Peyer's patch (tissue), 4 donors: Measurements from ENCODE around the gene MACROD2. TPM values are rescaled to one million over a fixed set of nuclear protein-coding genes. Genes with fewer than 3 reads are reported as not detected.

Experiments
- DNase-seq, 3 donors: peaks; one replicate each; pipeline ENCODE4 v3.0.0-alpha.2; 2017 to 2019
- H3K27ac ChIP-seq, 4 donors: fragments of 200-600 bp; sonication (generic); one replicate each; pipeline ENCODE4 v1.5.1; 2016 to 2019
- H3K27me3 ChIP-seq, 2 donors: fragments of 200-600 bp; sonication (generic); one replicate each; pipeline ENCODE4 v1.5.1; 2019
- H3K36me3 ChIP-seq, 3 donors: fragments of 200-600 bp; sonication (generic); one replicate each; pipeline ENCODE4 v1.5.1; 2016 to 2019
- H3K4me1 ChIP-seq, 4 donors: fragments of 200-600 bp; sonication (generic); one replicate each; pipeline ENCODE4 v1.5.1; 2016 to 2019
- H3K4me3 ChIP-seq, 4 donors: fragments of 200-600 bp; sonication (generic); 1 replicate in 3 of 4; 2 replicates in 1 of 4; pipeline ENCODE4 v1.5.1; 2016 to 2019; ENCODE audit warnings: mild to moderate bottlenecking in 1 of 4
- H3K9me3 ChIP-seq, 4 donors: fragments of 200-600 bp; sonication (generic); one replicate each; pipeline ENCODE4 v1.5.1; 2016 to 2019; ENCODE audit warnings: mild to moderate bottlenecking in 1 of 4
- POLR2A ChIP-seq, 2 donors: fragments of 450-650 bp; IDR thresholded peaks; one replicate each; pipeline ENCODE4 v1.5.1; 2017; ENCODE audit warnings: antibody characterized with exemption in 2 of 2, mild to moderate bottlenecking in 2 of 2, moderate library complexity in 2 of 2
- total RNA-seq, 4 donors: library from RNA; depleted of rRNA; stranded (reverse); fragments of >200 nt; gene quantifications; one replicate each; pipeline ENCODE4 v1.1.0, GENCODE V29; 2016
- TF ChIP-seq, protein P1 (sequence below), 6 experiments: fragments of 450-650 bp in 4 of 6; fragments of 200-600 bp in 2 of 6; sonication (generic) in 1 of 6; IDR thresholded peaks; one replicate each; pipeline ENCODE4 v1.5.1; 2017 to 2019; ENCODE audit warnings: antibody characterized with exemption in 6 of 6, mild to moderate bottlenecking in 3 of 6, moderate library complexity in 1 of 6

Gene MACROD2
- total RNA-seq, 4 donors from 2014 or later: 2.5 to 10.7 (median 6.5) TPM

DNA sequence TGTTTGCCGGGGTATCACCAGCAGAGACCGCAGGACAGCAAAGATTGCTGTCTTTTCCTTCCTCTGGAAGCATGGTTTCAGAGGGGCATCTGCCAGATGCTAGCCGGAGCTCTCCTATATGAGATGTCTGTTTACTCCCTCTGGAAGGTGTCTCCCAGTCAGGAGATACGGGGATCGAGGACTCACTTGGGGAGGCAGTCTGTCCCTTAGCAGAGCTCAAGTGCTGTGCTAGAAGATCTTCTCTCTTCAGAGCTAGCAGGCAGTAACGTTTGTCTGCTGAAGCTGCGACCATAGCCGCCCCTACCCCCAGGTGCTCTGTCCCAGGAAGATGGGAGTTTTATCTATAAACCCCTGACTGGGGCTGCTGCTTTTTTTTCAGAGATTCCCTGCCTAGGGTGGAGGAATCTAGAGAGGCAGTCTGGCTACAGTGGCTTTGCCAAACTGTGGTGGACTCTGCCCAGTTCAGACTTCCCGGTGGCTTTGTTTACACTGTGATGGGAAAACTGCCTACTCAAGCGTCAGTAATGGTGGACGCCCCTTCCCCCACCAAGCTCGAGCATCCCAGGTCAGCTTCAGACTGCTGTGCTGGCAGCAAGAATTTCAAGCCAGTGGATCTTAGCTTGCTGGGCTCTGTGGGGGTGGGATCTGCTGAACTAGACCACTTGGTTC, 475.0 kb downstream of the MACROD2 start:
- Histone ChIP-seq H3K27ac (no peak overlapping the region), H3K36me3 (no peaks in the 10 kb centered on the region), H3K9me3 (no peaks in the 10 kb centered on the region), H3K4me1 (no peaks in the 10 kb centered on the region), H3K4me3 (no peak overlapping the region), H3K27me3 (no peaks in the 10 kb centered on the region)
- TF ChIP-seq, protein P1, sequence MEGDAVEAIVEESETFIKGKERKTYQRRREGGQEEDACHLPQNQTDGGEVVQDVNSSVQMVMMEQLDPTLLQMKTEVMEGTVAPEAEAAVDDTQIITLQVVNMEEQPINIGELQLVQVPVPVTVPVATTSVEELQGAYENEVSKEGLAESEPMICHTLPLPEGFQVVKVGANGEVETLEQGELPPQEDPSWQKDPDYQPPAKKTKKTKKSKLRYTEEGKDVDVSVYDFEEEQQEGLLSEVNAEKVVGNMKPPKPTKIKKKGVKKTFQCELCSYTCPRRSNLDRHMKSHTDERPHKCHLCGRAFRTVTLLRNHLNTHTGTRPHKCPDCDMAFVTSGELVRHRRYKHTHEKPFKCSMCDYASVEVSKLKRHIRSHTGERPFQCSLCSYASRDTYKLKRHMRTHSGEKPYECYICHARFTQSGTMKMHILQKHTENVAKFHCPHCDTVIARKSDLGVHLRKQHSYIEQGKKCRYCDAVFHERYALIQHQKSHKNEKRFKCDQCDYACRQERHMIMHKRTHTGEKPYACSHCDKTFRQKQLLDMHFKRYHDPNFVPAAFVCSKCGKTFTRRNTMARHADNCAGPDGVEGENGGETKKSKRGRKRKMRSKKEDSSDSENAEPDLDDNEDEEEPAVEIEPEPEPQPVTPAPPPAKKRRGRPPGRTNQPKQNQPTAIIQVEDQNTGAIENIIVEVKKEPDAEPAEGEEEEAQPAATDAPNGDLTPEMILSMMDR (IDR thresholded peaks at IDR 0.05): no peak
- no peak for TF ChIP-seq POLR2A (IDR thresholded peaks at IDR 0.05)
- DNase-seq: peak in 2 of 3 donors; percentile 53

DNA sequence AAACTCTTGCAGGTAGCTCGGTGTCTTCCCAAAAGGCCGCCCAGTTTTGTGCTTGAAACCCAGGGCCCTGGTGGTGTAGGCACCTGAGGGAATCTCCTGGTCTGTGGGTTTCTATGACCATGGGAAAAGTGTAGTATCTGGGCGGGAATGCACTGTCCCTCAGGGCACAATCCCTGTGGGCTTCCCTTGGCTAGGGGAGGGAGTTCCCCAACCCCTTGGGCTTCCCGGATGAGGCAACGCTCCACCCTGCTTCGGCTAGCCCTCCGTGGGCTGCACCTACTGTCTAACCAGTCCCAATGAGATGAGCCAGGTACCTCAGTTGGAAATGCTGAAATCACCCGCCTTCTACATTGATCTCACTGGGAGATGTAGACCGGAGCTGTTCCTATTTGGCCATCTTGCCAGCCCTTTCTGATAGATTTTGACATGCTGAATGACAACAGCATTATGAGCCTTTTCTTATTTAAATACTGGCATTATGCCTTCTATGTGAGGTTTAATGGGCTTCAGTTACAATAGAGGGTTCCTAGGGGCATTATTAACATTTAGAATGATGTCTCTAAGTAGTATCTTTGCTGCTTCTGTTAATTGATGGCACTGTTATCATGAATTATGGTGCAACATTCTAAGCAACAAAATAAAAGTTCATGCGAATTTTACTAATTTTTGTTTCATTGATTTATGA, 475.8 kb downstream of the MACROD2 start:
- no peak for TF ChIP-seq POLR2A (IDR thresholded peaks at IDR 0.05)
- TF ChIP-seq, protein P1 (IDR thresholded peaks at IDR 0.05): no peak
- no peak for DNase-seq
- Histone ChIP-seq H3K27ac (no peak overlapping the region), H3K36me3 (no peaks in the 10 kb centered on the region), H3K9me3 (no peaks in the 10 kb centered on the region), H3K27me3 (no peaks in the 10 kb centered on the region), H3K4me1 (no peaks in the 10 kb centered on the region), H3K4me3 (no peak overlapping the region)

DNA sequence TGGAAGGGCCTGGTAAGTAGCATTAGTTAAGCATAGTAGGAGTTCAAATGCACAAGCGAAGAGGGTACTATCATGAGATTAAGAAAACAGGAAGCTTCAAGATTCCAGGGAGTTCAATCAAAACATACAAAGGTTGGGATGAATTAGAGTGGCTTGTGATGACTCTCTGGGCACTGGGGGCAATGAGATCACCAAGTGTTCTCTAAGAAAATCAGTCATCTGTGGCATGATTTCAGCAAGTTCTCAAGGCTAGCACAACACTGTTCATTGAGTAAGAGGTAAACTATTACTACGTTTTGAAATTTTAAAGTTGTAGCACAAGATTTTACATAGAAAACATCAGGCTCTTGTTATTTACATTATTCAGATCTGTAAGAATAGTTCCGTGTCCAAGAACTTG, 481.8 kb downstream of the MACROD2 start:
- no peaks in the 10 kb centered on the region for H3K9me3 ChIP-seq
- no peaks in the 10 kb centered on the region for H3K4me1 ChIP-seq
- no peak for DNase-seq
- no peak overlapping the region for H3K27ac ChIP-seq
- H3K27me3 ChIP-seq: no peaks in the 10 kb centered on the region
- TF ChIP-seq, protein P1 (IDR thresholded peaks at IDR 0.05): no peak
- TF ChIP-seq POLR2A (IDR thresholded peaks at IDR 0.05): no peak
- no peaks in the 10 kb centered on the region for H3K36me3 ChIP-seq
- H3K4me3 ChIP-seq: no peak overlapping the region

DNA sequence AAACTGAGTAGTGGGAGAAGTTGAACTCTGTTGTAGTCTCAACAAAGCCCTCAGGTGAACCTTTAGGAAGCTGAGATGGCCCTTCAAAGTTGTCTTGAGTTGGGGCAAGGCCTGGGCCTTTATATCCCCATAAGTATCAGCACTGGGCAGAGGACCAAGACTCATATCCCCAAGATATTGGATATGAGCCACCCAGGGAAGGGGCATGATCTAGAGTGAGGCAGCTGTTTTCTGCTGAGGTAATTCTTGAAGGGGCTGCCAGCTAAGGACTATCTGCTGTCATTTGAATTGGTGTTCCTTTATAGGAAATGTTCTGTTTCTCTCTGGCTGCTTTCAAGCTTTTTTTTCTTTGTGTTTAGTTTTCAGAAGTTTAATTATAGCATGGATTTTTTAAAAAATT, 482.8 kb downstream of the MACROD2 start:
- Histone ChIP-seq H3K36me3 (no peaks in the 10 kb centered on the region), H3K4me1 (no peaks in the 10 kb centered on the region), H3K4me3 (no peak overlapping the region), H3K27me3 (no peaks in the 10 kb centered on the region), H3K9me3 (no peaks in the 10 kb centered on the region), H3K27ac (no peak overlapping the region)
- TF ChIP-seq, protein P1 (IDR thresholded peaks at IDR 0.05): no peak
- TF ChIP-seq POLR2A (IDR thresholded peaks at IDR 0.05): no peak
- DNase-seq: no peak

DNA sequence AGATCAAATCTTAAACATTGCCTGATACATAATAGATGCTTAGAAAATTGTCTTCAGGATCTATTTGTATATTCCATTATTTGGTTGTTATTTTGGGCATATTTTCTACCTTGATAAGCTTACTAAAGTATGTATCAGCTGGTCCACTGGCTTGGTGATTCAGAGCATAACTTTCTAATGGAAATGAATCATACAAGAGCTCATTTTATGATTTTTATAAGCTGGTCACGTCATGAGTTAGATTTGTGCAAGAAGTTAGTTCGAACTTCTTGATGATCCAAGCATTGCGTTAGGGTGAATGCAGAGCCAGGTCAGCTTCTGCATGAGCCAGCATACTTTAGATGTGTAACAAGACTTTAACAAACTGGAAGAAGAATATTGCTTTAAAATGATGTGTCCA, 486.5 kb downstream of the MACROD2 start:
- H3K4me1 ChIP-seq: no peaks in the 10 kb centered on the region
- no peaks in the 10 kb centered on the region for H3K9me3 ChIP-seq
- H3K27ac ChIP-seq: no peak overlapping the region
- no peaks in the 10 kb centered on the region for H3K27me3 ChIP-seq
- TF ChIP-seq, protein P1 (IDR thresholded peaks at IDR 0.05): no peak
- TF ChIP-seq POLR2A (IDR thresholded peaks at IDR 0.05): no peak
- DNase-seq: no peak
- H3K4me3 ChIP-seq: no peak overlapping the region
- no peaks in the 10 kb centered on the region for H3K36me3 ChIP-seq
